8988T (cell line): ENCODE measurements around the gene ATPAF2.
A peak's percentile ranks its signal among the peaks of the same experiment; 100 is the strongest.

Source experiments
- DNase-seq: peaks from one replicate; pipeline ENCODE4 v3.0.0; 2011

Gene ATPAF2

DNA sequence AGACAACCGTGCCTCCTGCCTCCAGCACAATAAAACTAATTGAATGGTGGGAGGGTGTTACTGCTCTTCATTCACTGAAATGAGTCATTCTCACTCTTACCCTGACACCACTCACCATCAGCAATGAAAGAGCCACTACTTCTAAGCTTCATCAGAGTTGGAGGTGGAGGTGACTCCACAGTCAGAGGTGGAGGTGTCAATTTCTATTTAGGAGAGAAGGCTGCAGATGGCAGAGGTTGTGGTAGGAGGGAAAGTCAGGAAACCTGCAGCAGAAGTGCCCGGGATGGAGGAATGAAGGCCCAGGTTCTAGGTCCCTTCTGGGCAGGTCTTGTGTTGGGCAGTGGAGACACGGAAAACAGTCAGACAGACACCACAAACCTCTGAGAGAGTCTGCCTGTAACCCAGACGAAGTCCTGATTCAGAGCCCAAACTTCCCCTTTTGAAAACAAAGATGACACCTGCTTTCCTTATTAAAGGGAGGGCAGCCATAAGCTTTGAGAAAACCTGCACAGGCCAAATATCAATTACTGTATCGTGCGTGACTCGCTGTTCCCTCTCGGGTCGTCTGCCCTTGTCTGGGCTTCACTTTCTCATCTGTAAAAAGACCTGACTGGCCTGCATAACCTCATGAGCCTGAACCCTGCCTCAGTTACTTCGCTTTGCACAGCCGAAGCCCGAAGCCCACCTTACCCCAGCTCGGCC, 668 bp downstream of the ATPAF2 start:
- no peak for DNase-seq

DNA sequence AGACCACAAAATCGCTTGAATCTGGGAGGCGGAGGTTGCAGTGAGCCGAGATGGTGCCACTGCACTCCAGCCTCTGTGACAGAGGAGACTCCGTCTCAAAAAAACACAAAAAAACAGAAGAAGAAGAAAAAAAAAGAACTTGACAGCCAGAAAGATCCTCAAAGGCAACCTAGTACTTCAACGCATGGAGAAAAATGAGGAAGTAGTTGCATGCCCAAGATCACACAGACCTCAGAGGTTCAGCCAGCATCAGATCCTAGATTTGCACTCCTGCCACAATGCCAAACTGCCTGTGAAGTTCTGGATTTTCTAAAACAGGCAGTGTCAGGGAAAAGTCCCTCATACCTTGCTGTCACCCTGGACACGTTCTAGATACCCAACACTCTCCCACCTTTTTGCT, 1.5 kb downstream of the ATPAF2 start:
- no peak for DNase-seq

- no peak for DNase-seq
Observed at GRCh38 chr17:18035704-18036103, 3.3 kb downstream of the ATPAF2 start.

GRCh38 chr17:18033442-18034099, 5.4 kb downstream of the ATPAF2 start:
- peak; percentile 65 for DNase-seq

DNA sequence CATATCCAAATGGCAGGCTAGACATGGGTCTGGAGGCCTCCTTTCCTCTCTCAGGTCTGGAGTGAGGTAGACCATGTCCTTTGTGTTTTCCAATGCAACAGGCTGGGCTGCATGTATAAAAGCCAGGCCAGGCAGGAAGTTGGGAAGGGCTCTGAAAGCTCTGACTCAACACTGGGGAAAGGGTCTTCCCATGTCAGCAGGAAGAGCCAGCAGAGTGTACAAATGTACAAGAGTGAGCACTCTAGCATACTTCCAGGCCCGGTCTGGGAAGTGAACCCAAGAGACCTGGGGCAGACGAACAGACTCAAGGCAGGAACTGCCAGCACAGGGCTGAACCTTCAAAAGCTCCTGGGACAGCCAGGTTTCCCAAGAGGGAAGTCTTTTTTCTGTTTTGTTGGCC, 7.0 kb downstream of the ATPAF2 start:
- DNase-seq, result no peak

- DNase-seq, result no peak
Observed at GRCh38 chr17:18028952-18029540, 9.9 kb downstream of the ATPAF2 start.

GRCh38 chr17:18028114-18028951, 10.6 kb downstream of the ATPAF2 start:
- no peak for DNase-seq

DNA sequence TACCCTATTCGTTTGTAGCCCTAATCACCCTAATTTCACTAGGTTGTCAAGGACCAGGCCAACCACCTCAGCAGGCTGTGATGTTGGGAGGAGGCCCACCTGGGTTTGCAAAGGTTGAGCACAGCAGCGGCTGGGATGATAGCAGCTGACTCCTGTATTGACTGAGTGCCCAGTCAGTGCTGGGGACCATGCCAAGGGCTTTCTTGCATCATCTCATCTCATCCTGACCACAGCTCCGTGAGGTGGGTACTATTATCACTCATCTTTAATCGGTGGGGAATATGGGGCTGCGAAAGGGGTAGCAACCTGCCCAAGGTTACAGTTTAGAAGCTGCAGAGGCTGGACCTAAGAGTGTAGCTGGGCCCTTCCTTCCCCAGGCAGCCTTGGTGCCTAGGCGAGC, 11.7 kb downstream of the ATPAF2 start:
- no peak for DNase-seq

- DNase-seq, result no peak
Observed at GRCh38 chr17:18025945-18026776, 12.8 kb downstream of the ATPAF2 start.

GRCh38 chr17:18025241-18025944, 13.6 kb downstream of the ATPAF2 start:
- no peak for DNase-seq

- DNase-seq, result no peak
Observed at GRCh38 chr17:18021372-18021771, 17.6 kb downstream of the ATPAF2 start.

DNA sequence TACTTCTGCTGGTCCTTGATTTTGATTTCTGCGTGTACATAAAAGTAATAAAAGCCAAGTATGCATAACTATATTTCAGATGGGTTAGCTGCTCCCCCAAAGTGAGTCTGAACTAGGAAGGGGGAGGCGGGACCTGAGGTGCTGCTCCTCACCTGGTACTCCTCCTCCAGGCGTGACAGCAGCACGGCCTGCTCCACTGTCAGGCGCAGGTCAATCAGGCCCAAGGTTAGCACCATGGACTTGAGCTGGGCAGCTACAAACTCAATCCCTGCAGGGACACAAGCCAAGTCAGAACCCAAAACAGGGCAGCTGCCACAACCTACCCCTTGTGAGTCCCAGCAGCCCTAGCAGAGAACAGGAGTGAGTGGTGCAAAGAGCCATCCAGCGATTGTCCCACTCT, 18.0 kb downstream of the ATPAF2 start:
- no peak for DNase-seq

DNA sequence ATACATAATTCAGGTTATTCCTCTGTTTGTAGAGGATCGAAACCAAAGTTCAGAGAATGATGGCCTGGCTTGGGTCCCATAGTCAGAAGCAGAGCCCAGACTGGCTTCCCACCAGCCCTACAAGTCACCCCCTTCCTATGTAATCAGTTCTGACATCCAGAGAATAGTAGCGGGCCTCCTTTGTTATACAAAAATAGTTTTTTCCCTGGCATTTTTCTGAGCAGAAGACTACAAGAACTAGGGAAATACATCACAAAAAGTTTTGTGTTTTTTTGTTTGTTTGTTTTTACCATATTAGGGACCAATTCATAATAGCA, 19.2 kb downstream of the ATPAF2 start:
- no peak for DNase-seq

DNA sequence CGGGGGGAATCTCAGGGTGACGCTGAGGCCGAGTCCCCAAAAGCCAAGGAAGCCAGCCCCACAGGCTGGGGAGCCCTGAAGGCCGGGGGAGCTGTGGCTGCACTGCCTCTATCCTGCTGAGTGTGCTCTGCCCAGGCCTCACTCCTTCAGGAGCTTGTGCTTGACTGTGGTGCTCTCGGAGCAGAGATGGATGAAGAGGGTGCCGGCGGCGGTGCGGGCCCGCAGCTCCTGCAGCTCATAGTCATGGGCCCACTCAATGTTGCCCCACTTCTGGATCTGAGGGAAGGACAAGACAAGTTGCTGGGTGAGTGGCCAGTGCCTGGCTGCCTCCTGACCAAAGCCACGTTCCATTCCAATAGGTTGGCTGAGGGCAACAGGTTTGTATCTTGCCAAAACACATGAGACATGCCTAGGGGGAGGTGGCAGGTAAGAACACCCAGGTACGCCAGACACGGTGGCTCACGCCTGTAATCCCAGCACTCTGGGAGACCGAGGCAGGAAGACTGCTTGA, 20.5 kb downstream of the ATPAF2 start:
- no peak for DNase-seq

- DNase-seq, result no peak
Observed at GRCh38 chr17:18017958-18018357, 21.0 kb downstream of the ATPAF2 start.

GRCh38 chr17:18016426-18016825, 22.5 kb downstream of the ATPAF2 start:
- DNase-seq, result no peak

DNA sequence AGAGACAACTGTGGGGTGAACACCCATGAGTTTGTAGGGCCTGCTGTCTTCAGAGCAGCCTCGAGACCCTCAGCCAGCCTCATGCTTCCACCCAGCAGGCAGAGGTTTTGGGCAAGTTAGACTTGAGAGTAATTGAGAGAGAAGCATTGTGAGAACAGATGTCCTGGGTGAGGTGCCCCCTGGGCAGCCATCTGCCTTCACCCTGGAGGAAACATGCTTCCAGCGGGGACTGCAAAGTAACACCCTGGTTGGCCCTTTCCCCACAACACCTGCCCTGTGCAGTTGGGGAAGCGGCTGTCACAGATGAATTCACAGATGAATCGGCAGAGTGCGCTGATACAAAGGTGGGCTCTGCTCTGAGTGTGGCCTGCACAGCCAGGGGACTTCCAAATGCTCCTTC, 23.4 kb downstream of the ATPAF2 start:
- no peak for DNase-seq

- no peak for DNase-seq
Observed at GRCh38 chr17:18014006-18014405, 25.0 kb downstream of the ATPAF2 start.

GRCh38 chr17:18011286-18011685, 27.7 kb downstream of the ATPAF2 start:
- no peak for DNase-seq

GRCh38 chr17:18009609-18010420, 29.2 kb downstream of the ATPAF2 start:
- no peak for DNase-seq
